Measurements from ENCODE around the gene ABI3BP. TPM values are rescaled to one million over a fixed set of nuclear protein-coding genes. Genes with fewer than 3 reads are reported as not detected.
A peak's percentile ranks its signal among the peaks of the same experiment; 100 is the strongest.
"Not testable (repeated sequence)": the region's sequence is repeated elsewhere in the genome, so short reads cannot be mapped to it uniquely, and the experiment has no call there.

ABI3BP gene
- total RNA-seq, 1 experiment from 2014 or later = 0.10 TPM

DNA sequence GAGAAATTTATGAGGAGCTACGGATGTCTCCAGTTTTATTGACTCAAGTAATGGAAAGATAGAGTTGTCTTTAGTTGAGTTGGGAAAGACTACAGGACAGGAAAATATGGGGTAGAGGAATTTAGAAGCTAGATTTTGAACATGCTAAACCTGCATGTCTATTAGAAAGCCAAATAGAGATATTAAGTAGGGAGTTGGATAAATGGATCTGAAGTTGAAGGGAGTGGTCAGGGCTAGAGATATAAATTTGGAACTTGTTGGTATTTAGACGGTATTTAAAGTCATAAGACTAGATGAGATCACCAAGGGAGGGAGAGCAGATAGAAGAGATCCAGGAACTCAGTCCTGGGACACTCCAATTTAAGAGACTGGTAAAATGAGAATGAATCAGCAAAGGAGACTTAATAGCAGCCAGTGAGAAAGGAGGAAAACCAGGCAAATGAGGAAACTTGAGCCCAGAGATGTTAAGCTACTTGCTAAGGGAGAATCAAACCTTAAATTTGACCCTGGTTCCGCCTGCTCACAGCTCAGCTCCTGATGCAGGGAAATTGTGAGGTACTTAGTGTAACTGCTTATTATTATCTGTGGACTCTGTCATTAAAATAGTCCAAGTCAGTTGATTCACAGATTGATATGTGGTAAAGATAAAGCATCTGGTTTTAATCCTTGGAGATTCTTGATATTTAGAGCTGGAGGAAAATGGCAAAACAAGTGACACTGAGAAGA lies 35.8 kb downstream of the ABI3BP start:
- in situ Hi-C loops (cut with HindIII; ENCODE audit: low pct_unique_long_range_greater_than_20kb, low sequenced_read_pairs) = no loop called here
- DNase-seq (ENCODE audit: low read depth) = no peak

DNA sequence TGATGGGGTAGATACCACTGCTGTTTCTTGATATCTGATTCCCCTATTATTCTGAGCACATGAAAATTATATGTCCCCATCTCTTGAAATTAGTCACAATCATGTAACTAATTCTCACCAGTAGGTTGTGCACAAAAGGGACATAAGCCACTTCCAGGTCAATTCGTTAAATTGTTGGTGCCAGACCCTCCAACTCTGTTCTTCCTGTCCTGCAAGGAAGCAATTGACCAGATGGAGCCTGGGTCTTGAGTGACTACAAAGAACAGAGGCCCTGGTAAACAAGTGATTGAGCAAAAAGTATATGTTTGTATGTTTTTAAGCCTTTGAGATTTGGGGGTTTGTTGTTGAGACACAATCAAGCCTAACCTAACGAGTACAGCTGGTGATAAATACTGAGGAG lies 36.9 kb downstream of the ABI3BP start:
- in situ Hi-C loops (cut with HindIII; ENCODE audit: low pct_unique_long_range_greater_than_20kb, low sequenced_read_pairs) = no loop called here

DNA sequence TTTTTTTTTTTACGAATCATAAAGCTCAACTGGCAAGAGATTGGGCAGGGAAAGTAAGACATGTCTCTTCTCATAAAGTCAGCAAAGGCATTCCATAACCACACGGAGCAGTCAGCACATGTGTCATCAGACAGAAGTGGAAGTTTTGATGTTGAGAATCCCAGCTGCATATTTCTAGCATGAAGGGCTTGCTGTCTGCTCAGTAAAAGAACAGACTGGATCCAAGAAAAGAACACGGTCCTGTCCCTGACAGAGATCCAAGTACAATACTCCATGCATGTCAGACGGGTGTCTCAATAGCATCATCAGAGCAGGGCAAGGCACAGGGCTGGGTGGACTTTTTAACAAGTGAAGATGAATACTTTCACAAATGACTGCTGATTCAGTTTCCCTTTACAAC lies 38.2 kb downstream of the ABI3BP start:
- in situ Hi-C loops (cut with HindIII; ENCODE audit: low pct_unique_long_range_greater_than_20kb, low sequenced_read_pairs) = no loop called here

More for the DNA sequence above, 36.9 kb downstream of the ABI3BP start:
- no peak for DNase-seq (ENCODE audit: low read depth)

DNA sequence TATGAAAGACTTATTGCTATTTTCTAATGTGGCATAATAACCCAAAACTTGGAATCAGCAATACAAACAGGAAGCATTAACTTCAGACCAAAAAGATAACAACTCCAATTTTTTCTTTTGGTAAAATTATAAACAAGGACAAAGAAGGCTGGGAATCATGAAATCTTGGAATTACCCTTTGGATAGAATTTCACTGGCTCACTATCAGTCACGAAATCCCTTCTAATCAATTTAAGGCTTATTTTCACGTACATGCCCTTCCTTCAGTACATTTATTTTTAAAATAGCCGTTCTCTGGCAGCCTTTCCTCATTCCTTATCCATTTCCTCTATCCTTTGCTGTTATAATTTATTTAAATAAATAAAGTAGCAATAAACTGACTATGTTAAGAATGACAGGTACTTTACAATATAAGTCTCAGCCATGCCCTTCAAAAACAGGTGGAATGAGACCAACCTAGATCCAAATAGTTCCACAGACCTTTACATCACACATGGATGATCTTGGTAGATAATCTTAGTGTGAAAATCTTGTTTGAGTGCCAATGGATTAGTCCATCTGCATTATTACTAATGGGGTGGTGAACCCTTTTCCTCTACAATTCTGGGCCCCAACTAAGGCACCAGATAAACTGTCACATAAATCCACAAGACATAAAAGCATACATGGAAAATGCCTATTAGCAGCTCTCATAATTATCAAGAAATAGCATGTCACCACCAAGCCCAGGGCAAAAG lies 38.9 kb downstream of the ABI3BP start:
- in situ Hi-C loops (cut with HindIII; ENCODE audit: low pct_unique_long_range_greater_than_20kb, low sequenced_read_pairs) = no loop called here
- no peak for DNase-seq (ENCODE audit: low read depth)

More for the DNA sequence above, 38.2 kb downstream of the ABI3BP start:
- DNase-seq (ENCODE audit: low read depth) = no peak

DNA sequence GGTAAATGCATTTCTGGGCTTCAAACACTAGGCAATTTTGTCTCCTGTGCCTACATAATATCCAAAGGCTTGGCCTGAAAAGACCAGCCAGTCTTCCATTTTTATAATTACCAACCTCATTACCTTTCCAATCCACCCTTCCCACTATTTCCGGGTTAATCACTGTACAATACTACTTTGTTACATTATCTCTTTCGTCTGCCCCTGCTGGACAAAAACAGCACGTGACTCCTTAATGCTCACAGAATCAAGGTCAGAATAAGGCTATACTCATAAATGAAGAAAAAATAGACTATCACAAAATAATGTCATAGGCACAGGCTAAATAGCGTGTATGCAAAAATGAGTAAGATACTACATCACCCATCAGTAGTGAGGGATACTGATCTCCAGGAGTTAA lies 40.1 kb downstream of the ABI3BP start:
- in situ Hi-C loops (cut with HindIII; ENCODE audit: low pct_unique_long_range_greater_than_20kb, low sequenced_read_pairs) = no loop called here
- DNase-seq (ENCODE audit: low read depth) = no peak

DNA sequence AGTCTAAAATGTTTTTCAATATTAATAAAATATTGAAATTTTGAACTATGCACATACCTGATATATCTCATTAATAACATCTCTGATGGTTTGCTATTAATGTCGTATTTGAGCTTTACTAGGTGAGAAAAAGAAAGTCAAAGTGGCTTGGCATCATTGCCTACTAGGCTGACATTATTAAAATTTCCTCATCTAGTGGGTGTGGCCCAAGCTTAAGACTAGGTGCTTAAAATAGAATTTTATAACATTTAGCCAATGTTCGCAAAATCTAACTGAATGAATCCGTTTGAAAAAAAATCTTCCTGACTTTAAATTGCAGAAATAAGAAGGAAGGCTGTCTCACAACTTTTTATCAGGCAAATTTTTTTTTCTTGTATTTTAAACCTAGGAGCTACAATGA lies 46.1 kb downstream of the ABI3BP start:
- in situ Hi-C loops (cut with HindIII; ENCODE audit: low pct_unique_long_range_greater_than_20kb, low sequenced_read_pairs) = no loop called here
- no peak for DNase-seq (ENCODE audit: low read depth)

DNA sequence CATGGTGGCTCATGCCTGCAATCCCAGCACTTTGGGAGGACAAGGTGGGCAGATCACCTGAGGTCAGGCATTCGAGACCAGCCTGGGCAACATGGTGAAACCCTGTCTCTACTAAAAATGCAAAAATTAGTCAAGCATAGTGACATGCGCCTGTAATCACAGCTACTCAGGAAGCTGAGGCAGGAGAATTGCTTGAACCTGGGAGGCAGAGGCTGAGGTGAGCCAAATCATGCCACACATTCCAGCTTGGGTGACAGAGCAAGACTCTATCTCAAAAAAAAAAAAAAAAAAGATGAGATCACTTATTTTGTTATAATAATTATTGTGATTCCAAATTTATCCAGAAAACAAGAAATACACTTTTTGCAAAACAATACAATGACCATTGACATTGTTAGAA lies 47.1 kb downstream of the ABI3BP start:
- in situ Hi-C loops (cut with HindIII; ENCODE audit: low pct_unique_long_range_greater_than_20kb, low sequenced_read_pairs); DNase-seq (ENCODE audit: low read depth): not testable (repeated sequence)

DNA sequence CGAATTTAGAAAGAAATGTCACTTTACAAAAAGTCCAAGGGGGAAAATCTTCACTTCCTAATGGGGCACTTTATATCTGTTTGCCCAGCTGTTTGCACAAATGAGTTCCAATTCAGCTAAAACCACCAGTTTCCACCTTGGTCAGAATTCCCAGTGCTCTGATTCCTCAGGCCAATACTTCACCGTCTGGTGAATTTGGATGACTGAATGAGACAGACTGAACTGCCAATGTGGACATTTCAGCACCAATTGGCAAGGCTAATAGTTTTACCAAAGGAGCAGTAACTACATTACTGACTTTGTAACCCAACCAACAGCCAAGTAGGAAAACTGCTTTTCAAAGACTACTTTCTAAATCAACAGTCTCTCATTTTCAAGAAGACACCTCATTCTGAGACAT lies 51.8 kb downstream of the ABI3BP start:
- DNase-seq (ENCODE audit: low read depth) = no peak
- in situ Hi-C loops (cut with HindIII; ENCODE audit: low pct_unique_long_range_greater_than_20kb, low sequenced_read_pairs) = no loop called here

DNA sequence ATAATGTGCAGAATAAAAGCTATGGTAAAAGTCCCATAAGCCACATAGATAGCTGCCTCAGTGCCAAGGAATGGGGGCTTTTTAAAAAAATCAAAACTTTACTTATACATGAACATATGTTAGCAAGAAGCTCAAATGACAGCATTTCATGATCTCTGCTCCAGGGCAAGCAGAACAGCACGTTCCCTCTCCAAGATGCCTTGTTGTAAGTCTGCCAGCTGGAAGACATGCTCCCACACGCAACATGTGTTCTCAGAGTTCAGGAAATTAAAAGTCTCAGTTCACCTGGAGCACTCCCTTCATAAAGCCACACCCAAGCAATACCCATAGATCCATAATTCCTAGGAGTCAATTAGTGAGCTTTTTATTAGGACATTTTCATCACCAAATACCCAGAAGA lies 52.2 kb downstream of the ABI3BP start:
- no peak for DNase-seq (ENCODE audit: low read depth)
- in situ Hi-C loops (cut with HindIII; ENCODE audit: low pct_unique_long_range_greater_than_20kb, low sequenced_read_pairs) = no loop called here

DNA sequence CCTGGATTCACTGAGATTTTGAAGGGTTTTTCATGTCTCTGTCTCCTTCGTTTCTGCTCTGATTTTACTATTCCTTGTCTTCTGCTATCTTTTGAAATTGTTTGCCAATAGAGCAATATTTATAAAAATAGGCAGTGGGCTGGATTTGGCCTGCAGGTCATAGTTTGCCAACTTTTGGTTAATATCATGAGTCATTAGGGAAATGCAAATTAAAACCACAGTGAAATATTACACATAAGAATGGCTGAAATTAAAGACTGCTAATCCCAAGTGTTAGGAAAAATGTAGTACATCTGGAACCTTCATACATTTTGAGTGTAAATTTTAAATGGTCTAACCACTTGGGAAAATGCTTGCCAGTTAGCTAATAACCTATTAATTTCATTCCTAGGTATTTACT lies 56.3 kb downstream of the ABI3BP start:
- no peak for DNase-seq (ENCODE audit: low read depth)
- in situ Hi-C loops (cut with HindIII; ENCODE audit: low pct_unique_long_range_greater_than_20kb, low sequenced_read_pairs) = no loop called here

DNA sequence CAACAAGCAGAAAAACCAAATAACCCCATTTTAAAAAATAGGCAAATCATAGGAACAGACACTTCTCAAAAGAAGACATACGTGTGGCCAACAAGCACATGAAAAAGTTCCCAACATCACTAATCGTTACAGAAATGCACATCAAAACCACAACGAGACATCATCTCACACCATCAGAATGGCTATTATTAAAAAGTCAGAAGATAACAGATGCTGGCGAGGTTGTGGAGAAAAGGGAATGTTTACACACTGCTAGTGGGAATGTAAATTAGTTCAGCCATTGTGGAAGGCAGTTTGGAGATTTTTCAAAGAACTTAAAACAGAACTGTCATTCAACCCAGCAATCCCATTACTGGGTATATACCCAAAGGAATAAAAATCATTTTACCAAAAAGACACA lies 60.7 kb downstream of the ABI3BP start:
- in situ Hi-C loops (cut with HindIII; ENCODE audit: low pct_unique_long_range_greater_than_20kb, low sequenced_read_pairs) = no loop called here
- no peak for DNase-seq (ENCODE audit: low read depth)

DNA sequence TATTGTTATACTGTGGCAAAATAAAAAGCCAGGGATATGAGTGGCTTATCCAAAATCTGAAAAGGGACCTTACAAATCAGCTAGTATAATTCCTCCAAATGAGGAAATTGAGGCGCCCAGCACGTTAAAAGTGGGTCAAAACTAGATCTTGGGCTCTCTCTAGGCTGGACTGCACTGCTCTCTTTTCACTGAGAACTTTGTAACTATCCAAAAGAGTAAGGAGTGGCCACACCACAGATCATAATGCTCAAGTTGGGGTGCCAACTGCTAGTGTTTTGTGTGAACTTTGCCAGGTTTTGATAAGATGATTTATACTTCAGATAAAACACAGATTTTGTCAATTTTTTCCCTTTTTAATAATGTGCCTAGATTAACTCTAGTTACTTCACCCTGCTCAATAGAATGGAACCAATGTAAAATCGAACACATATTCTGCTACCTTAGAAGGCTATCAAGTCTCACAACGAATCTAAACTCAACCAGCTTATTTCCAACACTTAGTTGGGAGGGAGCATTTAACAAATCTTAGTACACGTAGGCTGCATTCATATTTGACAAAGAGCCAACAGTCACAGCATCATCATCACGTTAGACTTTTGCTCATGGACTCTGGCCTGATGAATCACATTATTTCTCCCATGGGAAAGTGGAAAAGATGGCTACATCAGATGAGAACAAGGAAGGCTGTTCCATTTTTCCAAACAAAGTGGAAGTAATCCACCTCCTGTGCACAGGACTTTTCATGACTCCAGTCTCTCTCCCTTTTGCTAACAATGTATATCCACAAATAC lies 64.4 kb downstream of the ABI3BP start:
- DNase-seq (ENCODE audit: low read depth) = no peak

DNA sequence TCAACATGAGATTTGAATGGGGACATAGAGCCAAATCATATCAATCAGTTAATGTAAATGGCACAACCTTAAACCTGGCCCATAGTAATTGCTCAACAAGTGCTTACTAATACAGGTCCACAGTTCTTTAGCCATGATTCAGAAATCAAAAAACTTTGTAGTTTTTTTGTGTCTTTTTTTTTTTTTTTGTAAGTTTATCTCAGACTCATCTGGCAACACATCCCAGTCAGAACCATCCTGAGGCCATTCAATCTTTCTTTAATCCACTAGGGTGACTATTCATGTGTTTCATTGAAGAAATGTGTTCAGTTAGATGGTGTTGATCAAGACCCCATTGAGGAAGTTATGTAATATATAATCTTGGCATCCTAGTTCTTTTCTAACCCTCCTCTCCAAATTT lies 65.4 kb downstream of the ABI3BP start:
- in situ Hi-C loops (cut with HindIII; ENCODE audit: low pct_unique_long_range_greater_than_20kb, low sequenced_read_pairs) = no loop called here

More for the DNA sequence above, 64.4 kb downstream of the ABI3BP start:
- in situ Hi-C loops (cut with HindIII; ENCODE audit: low pct_unique_long_range_greater_than_20kb, low sequenced_read_pairs) = no loop called here

DNA sequence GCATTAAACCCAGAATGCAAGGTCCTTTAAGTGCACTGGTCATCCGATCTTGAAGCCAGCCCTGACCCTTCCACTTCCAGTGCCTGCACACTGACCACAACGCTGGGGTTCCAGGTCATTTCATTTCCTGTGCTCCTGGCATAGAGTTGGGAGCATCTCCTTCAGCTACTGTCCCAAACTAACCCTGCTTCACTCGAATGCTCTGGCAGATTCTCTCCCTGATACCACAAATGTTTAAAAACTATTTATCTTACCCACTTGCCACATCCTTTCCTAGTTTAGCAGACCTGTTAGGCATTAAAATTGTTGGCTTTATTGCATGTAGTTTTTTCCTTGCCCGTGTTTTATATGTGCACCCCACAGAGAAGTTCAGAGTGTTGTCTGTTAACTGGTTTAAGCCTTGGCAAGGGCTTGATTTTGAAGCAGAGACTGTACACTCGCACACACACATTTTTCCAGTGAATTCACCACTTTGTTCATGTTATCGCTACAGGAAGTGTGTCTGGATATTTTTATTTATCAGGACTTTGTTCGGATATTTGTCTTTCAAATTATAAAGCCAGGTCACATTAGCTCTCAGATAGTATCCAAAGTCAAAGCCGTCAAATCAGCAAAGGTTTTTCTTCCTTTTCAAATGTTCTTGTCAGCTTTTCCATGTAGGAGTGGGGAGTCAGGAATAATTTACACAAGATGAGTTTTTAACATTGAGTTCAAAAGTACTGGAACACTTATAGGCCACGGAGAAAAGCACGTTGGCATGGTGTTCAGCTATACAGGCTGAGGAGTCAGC lies 77.3 kb downstream of the ABI3BP start:
- DNase-seq (ENCODE audit: low read depth) = peak; percentile 58
- in situ Hi-C loops (cut with HindIII; ENCODE audit: low pct_unique_long_range_greater_than_20kb, low sequenced_read_pairs) = no loop called here

More for the DNA sequence above, 65.4 kb downstream of the ABI3BP start:
- DNase-seq (ENCODE audit: low read depth) = no peak

DNA sequence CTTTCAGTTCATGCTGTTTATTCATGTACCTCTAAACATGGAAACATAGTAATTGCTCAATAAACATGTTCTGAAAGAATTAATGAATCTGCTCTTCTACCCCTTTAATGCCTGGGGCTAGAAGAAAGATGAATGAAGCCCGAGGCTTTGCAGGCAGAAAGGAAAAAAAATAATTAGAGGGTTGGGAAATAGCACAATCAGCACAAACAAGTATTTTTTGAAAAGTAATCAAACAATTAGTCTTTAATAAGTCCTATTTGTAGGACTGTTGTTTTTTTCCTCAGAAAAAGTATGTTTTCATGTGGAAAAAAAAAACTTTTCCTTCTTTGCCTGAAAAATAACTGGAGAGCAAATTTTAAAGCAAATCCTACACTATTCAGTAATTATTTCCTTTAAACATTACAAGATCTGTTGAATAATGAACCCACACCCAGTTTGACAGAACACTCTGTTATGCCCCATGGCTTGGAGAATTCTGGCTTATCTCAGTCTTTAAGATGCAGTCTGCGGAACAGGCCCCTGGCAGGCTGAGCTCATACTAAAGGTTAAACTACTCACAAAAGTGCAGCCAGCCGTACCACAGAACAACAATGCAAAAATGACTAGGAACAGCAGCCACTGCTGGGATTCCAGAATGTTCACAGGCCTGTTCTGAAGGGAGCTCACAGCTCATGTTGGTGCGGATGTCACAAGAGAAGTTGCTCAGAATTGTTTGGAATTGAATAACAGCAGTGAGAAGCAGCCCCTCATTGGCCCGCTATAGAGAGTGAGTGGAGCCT lies 79.2 kb downstream of the ABI3BP start:
- in situ Hi-C loops (cut with HindIII; ENCODE audit: low pct_unique_long_range_greater_than_20kb, low sequenced_read_pairs) = no loop called here
- DNase-seq (ENCODE audit: low read depth) = peak; percentile 75

DNA sequence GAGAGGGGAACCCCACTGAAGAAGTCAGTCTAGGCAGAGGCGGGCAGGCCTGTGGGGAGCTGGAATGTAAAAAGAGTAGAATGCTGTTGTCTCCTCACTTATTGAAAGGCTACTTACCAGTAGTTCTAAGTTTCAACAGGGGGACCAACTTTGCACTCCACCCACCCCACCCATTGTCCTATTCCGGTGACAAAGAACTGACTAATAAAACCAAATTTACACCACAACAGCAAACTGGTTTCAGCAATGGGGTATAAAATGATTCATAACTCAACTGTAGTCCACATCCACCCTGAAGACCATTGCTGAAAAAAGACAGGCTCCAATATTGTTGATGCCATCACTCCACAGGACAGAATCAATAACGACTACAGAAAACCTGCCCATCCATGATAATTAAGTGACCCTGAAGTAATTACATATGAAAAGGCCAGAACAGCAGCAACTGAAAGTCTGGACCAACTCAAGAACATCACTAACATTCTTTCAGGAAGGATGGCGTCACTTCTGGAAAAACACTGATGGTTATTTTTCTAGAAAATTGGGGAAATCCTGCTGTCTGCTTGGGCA lies 80.2 kb downstream of the ABI3BP start:
- no peak for DNase-seq (ENCODE audit: low read depth)
- in situ Hi-C loops (cut with HindIII; ENCODE audit: low pct_unique_long_range_greater_than_20kb, low sequenced_read_pairs) = no loop called here

DNA sequence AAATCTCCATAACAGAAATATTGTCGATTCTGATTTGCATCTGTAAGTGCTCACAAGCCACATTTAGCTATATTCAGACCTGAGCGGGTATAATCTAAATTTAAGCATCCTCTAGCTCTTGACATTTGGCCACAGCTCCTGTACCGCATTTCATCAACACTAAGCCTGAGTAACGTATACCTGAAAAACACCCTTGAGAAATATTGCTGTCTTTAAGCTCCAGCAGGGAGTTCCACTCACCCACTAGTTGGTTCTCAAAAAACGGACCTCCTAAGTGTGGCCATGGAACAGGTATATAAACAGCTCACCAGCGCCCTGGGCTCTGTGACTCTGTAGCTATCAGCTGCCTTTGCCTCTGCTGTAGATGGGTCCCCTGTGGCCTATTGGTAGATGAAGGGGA lies 80.7 kb downstream of the ABI3BP start:
- in situ Hi-C loops (cut with HindIII; ENCODE audit: low pct_unique_long_range_greater_than_20kb, low sequenced_read_pairs) = no loop called here
- no peak for DNase-seq (ENCODE audit: low read depth)
